Measurements from ENCODE around the gene EPO.

The EPO gene

GRCh38 chr7:100720279-100720670 lies at the start of gene EPO:
Gene EPO (plus strand): TSS chr7:100720468. CDS start chr7:100720981, 513 bp downstream.
- DNase-seq, result no peak

- DNase-seq, result no peak
Measured at GRCh38 chr7:100671353-100672327, 48.6 kb upstream of the EPO start.

DNA sequence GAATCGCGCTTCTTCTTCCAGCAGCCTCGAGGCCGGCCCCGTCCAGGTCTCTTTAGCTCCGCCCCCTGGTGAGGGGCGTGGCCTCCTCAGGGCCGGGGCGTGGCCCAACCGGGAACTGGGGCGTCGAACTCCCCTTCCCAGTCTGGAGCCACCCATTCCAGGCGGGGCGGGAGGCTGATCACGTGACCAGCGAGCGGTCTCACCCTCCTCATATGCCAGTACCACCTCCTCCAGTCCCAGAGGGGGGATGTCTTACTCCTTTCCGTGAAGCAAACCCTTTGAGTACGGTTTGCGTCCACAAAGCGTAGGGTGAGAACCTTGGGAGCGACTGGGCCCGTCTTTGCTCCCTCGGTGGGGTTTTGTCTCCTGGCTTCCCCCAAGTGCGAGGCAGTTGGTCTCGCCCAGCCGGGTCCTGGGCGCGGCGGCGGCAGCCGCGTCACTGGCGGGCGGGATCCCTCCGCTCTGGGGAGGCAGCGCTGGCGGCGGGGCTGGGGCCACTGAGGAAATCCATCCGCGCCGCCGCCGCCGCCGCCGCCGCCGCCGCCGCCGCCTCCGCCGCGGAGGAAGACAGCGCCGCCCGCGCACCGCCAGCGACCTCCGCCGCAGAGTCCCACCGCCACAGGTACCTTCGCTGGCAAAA lies 46.8 kb upstream of the EPO start, which contains the start of gene GNB2:
Gene GNB2, plus strand, starts transcription at position 439 of the 640 bp plus-strand sequence. CDS start 2,526 bp downstream, outside the sequence.
- DNase-seq, result peak; percentile 97

- DNase-seq, result no peak
Measured at GRCh38 chr7:100673942-100674410, 46.3 kb upstream of the EPO start.

DNA sequence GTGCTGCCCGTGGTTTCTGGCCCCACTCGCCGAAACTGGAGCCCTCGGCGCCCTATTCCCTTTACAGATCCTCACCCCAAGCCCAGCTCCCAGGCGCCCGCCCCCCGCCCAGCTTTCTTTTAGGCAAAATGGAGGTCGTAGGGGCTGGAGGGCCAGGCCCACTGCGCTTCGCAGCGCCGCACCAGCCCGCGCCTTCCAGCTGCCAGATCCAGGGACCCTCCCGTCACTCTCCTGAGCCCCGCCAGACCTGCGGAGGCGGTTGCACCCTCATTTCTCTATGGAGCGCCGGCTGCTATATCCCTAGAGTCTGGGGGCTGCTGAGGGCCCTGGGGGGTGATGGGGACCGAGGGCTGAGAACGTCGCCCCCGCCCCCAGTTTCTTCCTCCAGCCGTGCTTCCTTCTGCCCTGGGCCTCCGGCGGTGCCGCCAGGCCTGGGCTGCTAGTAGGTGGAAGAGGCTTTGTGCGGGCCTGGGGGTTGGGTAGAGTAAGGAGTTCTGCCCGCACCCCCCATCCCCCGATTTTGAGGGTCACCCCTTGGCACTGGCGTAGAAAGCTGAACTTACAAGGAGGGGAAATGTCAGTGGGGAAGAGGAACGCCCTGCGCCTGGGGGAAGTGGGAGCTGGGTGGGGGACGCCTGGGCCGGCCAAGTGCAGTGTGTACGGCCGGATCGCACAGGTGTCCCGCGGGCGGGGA lies 45.7 kb upstream of the EPO start:
- DNase-seq, result no peak

GRCh38 chr7:100675105-100675451 lies 45.2 kb upstream of the EPO start:
- DNase-seq, result peak; percentile 52

GRCh38 chr7:100675581-100676350 lies 44.5 kb upstream of the EPO start:
- DNase-seq, result peak; percentile 43

DNA sequence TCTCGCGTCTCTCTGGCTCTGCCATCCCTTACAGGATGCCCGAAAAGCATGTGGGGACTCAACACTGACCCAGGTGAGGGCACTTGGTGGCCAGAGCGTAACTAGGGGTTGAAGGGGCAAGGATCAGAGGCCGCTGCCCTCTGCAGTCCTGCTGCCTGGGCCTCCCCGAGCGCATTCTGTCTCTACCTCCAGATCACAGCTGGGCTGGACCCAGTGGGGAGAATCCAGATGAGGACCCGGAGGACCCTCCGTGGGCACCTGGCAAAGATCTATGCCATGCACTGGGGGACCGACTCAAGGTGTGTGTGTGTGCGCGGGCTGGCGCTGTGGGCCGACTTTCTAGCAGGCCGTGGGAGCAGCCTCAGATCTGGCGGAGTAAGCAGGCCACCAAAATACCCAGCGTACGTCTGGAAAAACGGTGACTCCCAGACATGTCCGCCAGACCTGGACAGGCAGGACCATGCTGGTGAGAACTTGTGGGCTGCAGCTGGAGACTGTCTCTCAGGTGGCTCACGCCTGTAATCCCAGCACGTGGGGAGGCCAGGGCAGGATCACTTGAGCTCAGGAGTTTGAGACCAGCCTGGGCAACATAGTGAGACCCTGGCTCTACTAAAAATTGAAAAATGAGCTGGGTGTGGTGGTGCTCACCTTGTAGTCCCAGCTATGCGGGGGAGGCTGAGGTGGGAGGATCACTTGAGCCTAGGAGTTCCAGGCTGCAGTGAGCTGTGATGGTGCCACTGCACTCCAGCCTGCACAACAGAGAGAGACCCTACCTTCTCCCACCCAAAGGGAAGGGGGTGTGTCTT lies 43.6 kb upstream of the EPO start:
- DNase-seq, result no peak

DNA sequence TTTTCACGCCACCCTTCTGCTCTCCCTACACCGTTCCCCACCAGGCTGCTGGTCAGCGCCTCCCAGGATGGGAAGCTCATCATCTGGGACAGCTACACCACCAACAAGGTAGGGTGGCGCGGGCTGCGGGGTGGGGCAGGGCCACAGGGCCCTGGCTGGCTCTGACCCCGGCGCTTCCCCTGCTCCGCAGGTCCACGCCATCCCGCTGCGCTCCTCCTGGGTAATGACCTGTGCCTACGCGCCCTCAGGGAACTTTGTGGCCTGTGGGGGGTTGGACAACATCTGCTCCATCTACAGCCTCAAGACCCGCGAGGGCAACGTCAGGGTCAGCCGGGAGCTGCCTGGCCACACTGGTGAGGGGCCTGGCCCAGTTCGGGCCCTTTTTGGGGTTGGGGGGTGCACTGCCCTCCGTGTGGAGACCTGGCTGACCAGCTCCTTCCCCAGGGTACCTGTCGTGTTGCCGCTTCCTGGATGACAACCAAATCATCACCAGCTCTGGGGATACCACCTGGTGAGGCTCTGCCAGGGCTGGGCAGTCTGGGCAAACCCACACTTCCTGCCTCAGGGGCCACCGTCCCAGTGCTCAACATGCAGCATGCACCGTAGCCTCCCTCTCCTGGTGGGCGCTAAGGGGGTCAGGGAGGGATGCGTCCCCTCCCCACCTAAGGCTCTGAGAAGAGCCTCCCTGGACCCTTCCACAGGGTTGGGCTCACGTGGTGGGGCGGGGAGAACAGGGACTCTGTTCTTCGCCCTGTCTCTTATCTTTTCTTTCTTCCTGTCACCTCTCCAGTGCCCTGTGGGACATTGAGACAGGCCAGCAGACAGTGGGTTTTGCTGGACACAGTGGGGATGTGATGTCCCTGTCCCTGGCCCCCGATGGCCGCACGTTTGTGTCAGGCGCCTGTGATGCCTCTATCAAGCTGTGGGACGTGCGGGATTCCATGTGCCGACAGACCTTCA lies 42.7 kb upstream of the EPO start:
- DNase-seq, result no peak

DNA sequence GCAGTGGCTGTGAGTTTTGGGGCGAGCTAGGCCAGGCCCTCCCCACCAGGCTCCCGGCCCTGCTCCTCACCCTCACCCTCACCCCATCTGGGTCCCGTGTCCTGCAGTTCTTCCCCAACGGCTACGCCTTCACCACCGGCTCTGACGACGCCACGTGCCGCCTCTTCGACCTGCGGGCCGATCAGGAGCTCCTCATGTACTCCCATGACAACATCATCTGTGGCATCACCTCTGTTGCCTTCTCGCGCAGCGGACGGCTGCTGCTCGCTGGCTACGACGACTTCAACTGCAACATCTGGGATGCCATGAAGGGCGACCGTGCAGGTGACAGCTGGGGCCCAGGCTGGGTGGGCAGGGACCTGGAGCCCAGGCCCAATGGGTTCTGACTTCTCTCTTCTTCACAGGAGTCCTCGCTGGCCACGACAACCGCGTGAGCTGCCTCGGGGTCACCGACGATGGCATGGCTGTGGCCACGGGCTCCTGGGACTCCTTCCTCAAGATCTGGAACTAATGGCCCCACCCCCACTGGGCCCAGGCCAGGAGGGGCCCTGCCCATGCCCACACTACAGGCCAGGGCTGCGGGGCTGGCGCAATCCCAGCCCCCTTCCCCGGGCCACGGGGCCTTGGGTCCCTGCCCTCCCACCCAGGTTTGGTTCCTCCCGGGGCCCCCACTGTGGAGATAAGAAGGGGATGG lies 41.8 kb upstream of the EPO start:
- DNase-seq, result no peak

DNA sequence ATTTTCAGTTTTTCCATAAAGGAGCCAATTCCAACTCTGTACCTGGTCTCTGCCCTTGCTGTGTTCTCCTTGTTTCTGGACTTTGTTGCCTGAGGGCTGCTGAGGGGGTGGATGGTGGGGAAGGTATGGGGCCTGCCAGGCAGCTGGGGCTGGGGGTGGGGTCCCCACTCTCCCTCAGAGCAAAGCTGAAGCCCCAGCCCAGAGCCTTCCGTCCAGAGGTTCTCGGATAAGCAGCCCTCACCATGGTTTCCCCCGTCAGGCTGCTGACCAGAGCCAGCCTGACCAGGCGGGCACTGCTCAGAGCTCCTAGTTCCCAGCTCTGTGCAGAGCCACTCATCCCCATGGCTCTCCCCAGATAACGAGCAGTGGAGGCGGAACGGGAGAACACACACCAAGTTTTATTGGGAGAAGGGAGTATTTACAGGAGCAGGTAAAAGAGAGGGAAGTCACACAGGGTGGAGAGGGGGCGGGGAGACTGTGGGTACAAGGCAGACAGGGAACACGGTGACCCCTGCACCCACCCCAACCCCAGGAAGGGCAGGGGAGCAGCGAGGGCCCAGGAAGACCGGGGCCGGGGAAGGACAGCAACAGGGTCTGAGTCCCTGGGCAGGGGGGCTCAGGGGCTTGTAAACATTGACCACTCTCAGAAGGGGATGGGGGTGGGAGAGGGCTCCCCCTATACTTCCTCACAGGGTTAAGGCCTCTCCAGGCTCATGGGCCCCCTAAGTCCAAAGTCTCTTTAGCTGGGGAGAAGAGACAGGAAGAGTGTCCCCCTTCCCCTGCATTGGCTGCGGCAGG lies 40.9 kb upstream of the EPO start:
- DNase-seq, result no peak

GRCh38 chr7:100679927-100680575 lies 40.2 kb upstream of the EPO start:
- no peak for DNase-seq

- no peak for DNase-seq
Measured at GRCh38 chr7:100680576-100681271, 39.5 kb upstream of the EPO start.

DNA sequence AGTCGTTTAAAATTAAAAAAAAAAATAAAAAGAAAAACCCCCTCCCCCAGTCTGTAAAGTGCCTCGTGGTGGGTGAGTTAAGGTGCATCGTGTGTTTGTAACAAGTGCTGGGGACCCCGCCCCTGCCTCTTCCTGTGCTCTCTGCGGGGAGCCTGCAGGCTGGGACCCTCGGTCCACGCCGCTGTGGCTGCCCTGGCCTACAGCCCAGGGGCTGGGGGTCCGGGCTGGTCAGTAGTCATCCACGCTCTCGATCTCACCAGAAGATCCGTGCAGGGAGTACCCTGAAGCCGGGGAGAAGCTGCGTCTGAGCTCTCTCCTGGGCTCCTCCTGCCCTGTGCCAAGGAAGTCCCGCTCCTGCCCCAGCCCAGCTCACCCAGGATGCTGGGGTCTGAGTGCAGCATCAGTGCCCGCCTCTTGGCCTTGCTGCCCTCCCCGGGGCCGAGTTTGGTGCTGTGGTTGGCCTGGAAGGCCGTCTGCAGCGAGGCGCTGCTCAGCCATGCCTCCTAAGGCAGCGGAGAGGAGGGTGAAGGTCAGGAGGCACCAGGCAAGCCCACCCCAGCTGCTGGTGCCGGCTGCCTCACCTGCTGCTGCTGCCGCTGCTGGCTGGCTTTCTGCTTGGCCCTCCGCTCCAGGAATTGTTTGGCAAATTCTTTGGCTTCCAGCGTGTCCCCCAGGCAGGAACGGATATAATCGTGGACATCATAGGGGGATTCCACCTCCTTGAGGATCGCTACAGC lies 38.6 kb upstream of the EPO start:
- DNase-seq, result no peak

- DNase-seq, result no peak
Measured at GRCh38 chr7:100682228-100682741, 38.0 kb upstream of the EPO start.

DNA sequence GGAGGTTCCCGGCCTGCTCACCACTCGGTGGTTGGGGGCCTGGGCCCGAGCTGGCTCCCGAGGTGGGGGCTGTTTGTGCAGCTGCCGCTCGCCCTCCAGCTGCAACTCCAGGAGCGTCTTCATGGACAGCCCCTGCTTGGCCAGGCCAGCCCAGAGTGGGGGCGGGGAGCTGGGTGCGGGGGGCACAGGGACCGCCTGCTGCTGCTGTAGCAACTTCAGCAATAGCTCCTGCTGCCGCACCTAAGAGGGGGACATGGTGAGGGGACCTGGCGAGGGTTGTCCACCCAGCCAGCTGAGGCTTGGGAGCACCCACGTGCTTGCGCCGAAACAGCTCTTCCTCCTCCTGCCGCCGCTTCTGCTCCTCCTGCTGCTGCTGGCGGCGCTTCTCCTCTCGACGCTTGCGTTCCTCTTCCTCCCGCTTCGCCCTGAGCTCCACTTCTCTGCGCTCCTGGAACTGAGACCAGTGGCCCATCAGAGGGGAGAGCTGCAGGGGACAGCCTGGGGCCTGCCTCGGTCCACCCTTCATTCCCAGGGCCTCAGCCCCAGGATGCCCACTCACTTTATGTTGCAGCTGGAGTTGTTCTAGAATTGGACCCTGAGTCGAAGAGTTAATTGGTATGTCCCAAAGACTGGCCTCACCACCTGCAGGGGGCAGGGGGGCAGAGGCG lies 37.1 kb upstream of the EPO start:
- DNase-seq, result no peak

Measured in NCI-H526 treated with DMSO at 0.1 percent for 48 hours (cell line).